H1 (cell line): ENCODE results near the gene SLC2A10. TPM values are rescaled to one million over a fixed set of nuclear protein-coding genes. Genes with fewer than 3 reads are reported as not detected.

Source experiments
- ZNF274 ChIP-seq: IDR thresholded peaks from 2 replicates; pipeline ENCODE4 v1.7.0; 2012; ENCODE audit warnings: low read length, borderline replicate concordance; ENCODE audit errors: extremely low read depth
- polyA plus RNA-seq, 7 experiments: library from polyadenylated mRNA; depleted of rRNA in 3 of 7; stranded (reverse) in 5 of 7; unstranded in 2 of 7; fragments of >200 nt in 5 of 7; fragments of 200-250 nt in 2 of 7; gene quantifications; 1 replicate in 5 of 7; 2 replicates in 1 of 7; 4 replicates in 1 of 7; pipeline versions ENCODE4 v1.2.1 to v1.2.3, GENCODE V29; 2011 to 2013; ENCODE audit warnings: missing spikeins in 2 of 7, mixed read lengths in 2 of 7
- total RNA-seq: library from RNA; stranded (reverse); fragmentation: NEBNext Ultra II Directional; extraction: Animal tissue kit (Norgen Biotek cat#: 25700); gene quantifications from 2 replicates; pipeline ENCODE4 v1.2.1, GENCODE V29; 2021

SLC2A10 gene
- total and polyA plus RNA-seq, 2 of the 8 experiments (the other 6 are each of a cell fraction or from before 2014, with no cell fraction given), result 9.0 to 9.7 TPM

GRCh38 chr20:46694484-46694883 lies 15.0 kb upstream of the SLC2A10 start (continued):
- no peak for TF ChIP-seq ZNF274
